Measurements from ENCODE around the gene LEF1. TPM values are rescaled to one million over a fixed set of nuclear protein-coding genes. Genes with fewer than 3 reads are reported as not detected.

The LEF1 gene
- polyA plus RNA-seq, 1 donor, result 8.5 TPM

- DNase-seq, result no peak
- WGBS (ENCODE audit: insufficient coverage, low lambda C conversion rate), result no CpG with 5 or more reads among the region's 2 CpGs
- Histone ChIP-seq H3K9me3 (ENCODE audit: control insufficient read depth, low read depth, low read length) (no peaks in the 10 kb centered on the region), H3K27ac (ENCODE audit: low read length) (no peak overlapping the region), H3K27me3 (ENCODE audit: control insufficient read depth, insufficient read depth, low read length) (no peaks in the 10 kb centered on the region), H3K36me3 (ENCODE audit: control insufficient read depth, insufficient read depth, low read length) (no peaks in the 10 kb centered on the region), H3K4me3 (ENCODE audit: low read length) (no peak overlapping the region), H3K4me1 (ENCODE audit: control insufficient read depth, insufficient read depth, low read length) (no peaks in the 10 kb centered on the region)
Measured at GRCh38 chr4:108181704-108182103, 13.0 kb upstream of the LEF1 start.

- no peak overlapping the region for H3K27ac ChIP-seq (ENCODE audit: low read length)
- 84% methylated on average over 1 of the region's 1 CpG for WGBS (ENCODE audit: insufficient coverage, low lambda C conversion rate)
- H3K36me3 ChIP-seq (ENCODE audit: control insufficient read depth, insufficient read depth, low read length), result no peaks in the 10 kb centered on the region
- no peaks in the 10 kb centered on the region for H3K4me1 ChIP-seq (ENCODE audit: control insufficient read depth, insufficient read depth, low read length)
- H3K27me3 ChIP-seq (ENCODE audit: control insufficient read depth, insufficient read depth, low read length), result no peaks in the 10 kb centered on the region
- no peak overlapping the region for H3K4me3 ChIP-seq (ENCODE audit: low read length)
- DNase-seq, result no peak
- H3K9me3 ChIP-seq (ENCODE audit: control insufficient read depth, low read depth, low read length), result no peaks in the 10 kb centered on the region
Measured at GRCh38 chr4:108180513-108180912, 11.8 kb upstream of the LEF1 start.

GRCh38 chr4:108175966-108176365 lies 7.2 kb upstream of the LEF1 start:
- Histone ChIP-seq H3K9me3 (ENCODE audit: control insufficient read depth, low read depth, low read length) (peaks cover 3% of the 10 kb centered on the region), H3K27ac (ENCODE audit: low read length) (no peak overlapping the region), H3K4me3 (ENCODE audit: low read length) (no peak overlapping the region), H3K27me3 (ENCODE audit: control insufficient read depth, insufficient read depth, low read length) (peaks cover 36% of the 10 kb centered on the region), H3K36me3 (ENCODE audit: control insufficient read depth, insufficient read depth, low read length) (no peaks in the 10 kb centered on the region), H3K4me1 (ENCODE audit: control insufficient read depth, insufficient read depth, low read length) (peaks cover 9% of the 10 kb centered on the region)
- DNase-seq, result no peak
- WGBS (ENCODE audit: insufficient coverage, low lambda C conversion rate), result no CpG with 5 or more reads among the region's 3 CpGs

- DNase-seq, result peak in 1 of 2 donors; percentile 68
- no peak overlapping the region for H3K27ac ChIP-seq (ENCODE audit: low read length)
- no peak overlapping the region for H3K4me3 ChIP-seq (ENCODE audit: low read length)
- peaks cover 9% of the 10 kb centered on the region for H3K4me1 ChIP-seq (ENCODE audit: control insufficient read depth, insufficient read depth, low read length)
- H3K27me3 ChIP-seq (ENCODE audit: control insufficient read depth, insufficient read depth, low read length), result peaks cover 47% of the 10 kb centered on the region
- no peaks in the 10 kb centered on the region for H3K36me3 ChIP-seq (ENCODE audit: control insufficient read depth, insufficient read depth, low read length)
- H3K9me3 ChIP-seq (ENCODE audit: control insufficient read depth, low read depth, low read length), result peaks cover 3% of the 10 kb centered on the region
Measured at GRCh38 chr4:108174856-108175255, 6.1 kb upstream of the LEF1 start.

GRCh38 chr4:108173599-108174057 lies 4.9 kb upstream of the LEF1 start:
- Histone ChIP-seq H3K27me3 (ENCODE audit: control insufficient read depth, insufficient read depth, low read length) (peaks cover 60% of the 10 kb centered on the region), H3K27ac (ENCODE audit: low read length) (no peak overlapping the region), H3K36me3 (ENCODE audit: control insufficient read depth, insufficient read depth, low read length) (no peaks in the 10 kb centered on the region), H3K4me1 (ENCODE audit: control insufficient read depth, insufficient read depth, low read length) (peaks cover 9% of the 10 kb centered on the region), H3K4me3 (ENCODE audit: low read length) (peak overlapping the region; percentile 50), H3K9me3 (ENCODE audit: control insufficient read depth, low read depth, low read length) (peaks cover 3% of the 10 kb centered on the region)
- DNase-seq, result no peak
- 72% methylated on average over 9 of the region's 11 CpGs for WGBS (ENCODE audit: insufficient coverage, low lambda C conversion rate)

- Histone ChIP-seq H3K4me1 (ENCODE audit: control insufficient read depth, insufficient read depth, low read length) (peaks cover 9% of the 10 kb centered on the region), H3K36me3 (ENCODE audit: control insufficient read depth, insufficient read depth, low read length) (no peaks in the 10 kb centered on the region), H3K4me3 (ENCODE audit: low read length) (peak overlapping the region; percentile 50), H3K27ac (ENCODE audit: low read length) (peak overlapping the region; percentile 39), H3K27me3 (ENCODE audit: control insufficient read depth, insufficient read depth, low read length) (peaks cover 66% of the 10 kb centered on the region), H3K9me3 (ENCODE audit: control insufficient read depth, low read depth, low read length) (peaks cover 3% of the 10 kb centered on the region)
- 0% methylated on average over 2 of the region's 77 CpGs for WGBS (ENCODE audit: insufficient coverage, low lambda C conversion rate)
- DNase-seq, result peak; percentile 47 to 81
Measured at GRCh38 chr4:108172753-108173598, 4.2 kb upstream of the LEF1 start.

GRCh38 chr4:108172231-108172752 lies 3.6 kb upstream of the LEF1 start:
- peak in 1 of 2 donors; percentile 34 for DNase-seq
- Histone ChIP-seq H3K4me1 (ENCODE audit: control insufficient read depth, insufficient read depth, low read length) (peaks cover 12% of the 10 kb centered on the region), H3K4me3 (ENCODE audit: low read length) (no peak overlapping the region), H3K9me3 (ENCODE audit: control insufficient read depth, low read depth, low read length) (peaks cover 3% of the 10 kb centered on the region), H3K27me3 (ENCODE audit: control insufficient read depth, insufficient read depth, low read length) (peaks cover 71% of the 10 kb centered on the region), H3K36me3 (ENCODE audit: control insufficient read depth, insufficient read depth, low read length) (no peaks in the 10 kb centered on the region), H3K27ac (ENCODE audit: low read length) (no peak overlapping the region)
- WGBS (ENCODE audit: insufficient coverage, low lambda C conversion rate), result no CpG with 5 or more reads among the region's 43 CpGs

GRCh38 chr4:108171339-108172230 lies 2.9 kb upstream of the LEF1 start:
- Histone ChIP-seq H3K4me3 (ENCODE audit: low read length) (no peak overlapping the region), H3K27me3 (ENCODE audit: control insufficient read depth, insufficient read depth, low read length) (peaks cover 77% of the 10 kb centered on the region), H3K9me3 (ENCODE audit: control insufficient read depth, low read depth, low read length) (peaks cover 3% of the 10 kb centered on the region), H3K4me1 (ENCODE audit: control insufficient read depth, insufficient read depth, low read length) (peaks cover 18% of the 10 kb centered on the region), H3K27ac (ENCODE audit: low read length) (no peak overlapping the region), H3K36me3 (ENCODE audit: control insufficient read depth, insufficient read depth, low read length) (no peaks in the 10 kb centered on the region)
- no CpG with 5 or more reads among the region's 52 CpGs for WGBS (ENCODE audit: insufficient coverage, low lambda C conversion rate)
- DNase-seq, result peak in 1 of 2 donors; percentile 50

GRCh38 chr4:108170631-108171338 lies 2.1 kb upstream of the LEF1 start:
- Histone ChIP-seq H3K27me3 (ENCODE audit: control insufficient read depth, insufficient read depth, low read length) (peaks cover 85% of the 10 kb centered on the region), H3K4me1 (ENCODE audit: control insufficient read depth, insufficient read depth, low read length) (peaks cover 26% of the 10 kb centered on the region)
- peak in 1 of 2 donors; percentile 48 for DNase-seq

GRCh38 chr4:108169664-108170063 lies 932 bp upstream of the LEF1 start:
- Histone ChIP-seq H3K4me3 (ENCODE audit: low read length) (no peak overlapping the region), H3K36me3 (ENCODE audit: control insufficient read depth, insufficient read depth, low read length) (no peaks in the 10 kb centered on the region), H3K4me1 (ENCODE audit: control insufficient read depth, insufficient read depth, low read length) (peaks cover 24% of the 10 kb centered on the region), H3K27me3 (ENCODE audit: control insufficient read depth, insufficient read depth, low read length) (peaks cover 93% of the 10 kb centered on the region), H3K27ac (ENCODE audit: low read length) (no peak overlapping the region), H3K9me3 (ENCODE audit: control insufficient read depth, low read depth, low read length) (peaks cover 3% of the 10 kb centered on the region)
- no peak for DNase-seq
- 0% methylated on average over 2 of the region's 8 CpGs for WGBS (ENCODE audit: insufficient coverage, low lambda C conversion rate)

More at GRCh38 chr4:108170631-108171338, 2.1 kb upstream of the LEF1 start:
- Histone ChIP-seq H3K27ac (ENCODE audit: low read length) (no peak overlapping the region), H3K9me3 (ENCODE audit: control insufficient read depth, low read depth, low read length) (peaks cover 3% of the 10 kb centered on the region), H3K4me3 (ENCODE audit: low read length) (no peak overlapping the region), H3K36me3 (ENCODE audit: control insufficient read depth, insufficient read depth, low read length) (no peaks in the 10 kb centered on the region)
- no CpG with 5 or more reads among the region's 8 CpGs for WGBS (ENCODE audit: insufficient coverage, low lambda C conversion rate)

Measured in large intestine (tissue), 3 donors.